ENCODE results near the gene CCND1.

CCND1 gene

GRCh38 chr11:69640995-69641581 lies at the start of gene CCND1:
TSS of gene CCND1 (plus strand) at chr11:69641156. CDS start at chr11:69641314, 158 bp downstream.
- H3K36me3 ChIP-seq: no peaks in the 10 kb centered on the region
- H3K4me1 ChIP-seq (ENCODE audit: control insufficient read depth in 1 of 2, insufficient read depth in 1 of 2, low read depth in 1 of 2, low read length in 1 of 2): peaks cover 13 to 47% of the 10 kb centered on the region in 2 experiments
- peak within 1 kb of the TSS; percentile 61 to 75 for H3K4me3 ChIP-seq (ENCODE audit: low read depth in 1 of 2, low read length in 1 of 2)
- no peaks in the 10 kb centered on the region for H3K9me3 ChIP-seq
- TF ChIP-seq CTCF (IDR thresholded peaks at IDR 0.05): no peak
- no peak within 1 kb of the TSS for H3K27ac ChIP-seq
- H3K27me3 ChIP-seq: peaks cover 98% of the 10 kb centered on the region

GRCh38 chr11:69592986-69593650 lies 47.8 kb upstream of the CCND1 start:
- Histone ChIP-seq H3K4me1 (ENCODE audit: control insufficient read depth in 1 of 2, insufficient read depth in 1 of 2, low read depth in 1 of 2, low read length in 1 of 2) (peaks cover 14% of the 10 kb centered on the region in 2 experiments), H3K27ac (no peak overlapping the region), H3K36me3 (no peaks in the 10 kb centered on the region), H3K4me3 (ENCODE audit: low read depth in 1 of 2, low read length in 1 of 2) (no peak overlapping the region), H3K9me3 (no peaks in the 10 kb centered on the region), H3K27me3 (no peaks in the 10 kb centered on the region)
- no peak for TF ChIP-seq CTCF (IDR thresholded peaks at IDR 0.05)

- Histone ChIP-seq H3K36me3 (no peaks in the 10 kb centered on the region), H3K4me1 (ENCODE audit: control insufficient read depth in 1 of 2, insufficient read depth in 1 of 2, low read depth in 1 of 2, low read length in 1 of 2) (peaks cover 21 to 22% of the 10 kb centered on the region in 2 experiments), H3K4me3 (ENCODE audit: low read depth in 1 of 2, low read length in 1 of 2) (no peak overlapping the region), H3K9me3 (no peaks in the 10 kb centered on the region), H3K27me3 (no peaks in the 10 kb centered on the region), H3K27ac (no peak overlapping the region)
- no peak for TF ChIP-seq CTCF (IDR thresholded peaks at IDR 0.05)
Observed at GRCh38 chr11:69593851-69594250, 47.1 kb upstream of the CCND1 start.

GRCh38 chr11:69594481-69594880 lies 46.5 kb upstream of the CCND1 start:
- no peak for TF ChIP-seq CTCF (IDR thresholded peaks at IDR 0.05)
- Histone ChIP-seq H3K4me1 (ENCODE audit: control insufficient read depth in 1 of 2, insufficient read depth in 1 of 2, low read depth in 1 of 2, low read length in 1 of 2) (peaks cover 27 to 28% of the 10 kb centered on the region in 2 experiments), H3K4me3 (ENCODE audit: low read depth in 1 of 2, low read length in 1 of 2) (no peak overlapping the region), H3K9me3 (no peaks in the 10 kb centered on the region), H3K27me3 (no peaks in the 10 kb centered on the region), H3K36me3 (no peaks in the 10 kb centered on the region), H3K27ac (no peak overlapping the region)

GRCh38 chr11:69595805-69596665 lies 44.9 kb upstream of the CCND1 start:
- Histone ChIP-seq H3K27ac (no peak overlapping the region), H3K27me3 (no peaks in the 10 kb centered on the region), H3K9me3 (no peaks in the 10 kb centered on the region), H3K36me3 (no peaks in the 10 kb centered on the region), H3K4me1 (ENCODE audit: control insufficient read depth in 1 of 2, insufficient read depth in 1 of 2, low read depth in 1 of 2, low read length in 1 of 2) (peaks cover 40 to 42% of the 10 kb centered on the region in 2 experiments), H3K4me3 (ENCODE audit: low read depth in 1 of 2, low read length in 1 of 2) (no peak overlapping the region)
- TF ChIP-seq CTCF (IDR thresholded peaks at IDR 0.05): no peak

Data from neutrophil (primary cell).